OCI-LY7 (cell line): ENCODE measurements around the gene SOX13. TPM values are rescaled to one million over a fixed set of nuclear protein-coding genes. Genes with fewer than 3 reads are reported as not detected.

Source experiments
- BruUV-seq: library from RNA; stranded (reverse); fragments of 400-500 nt; replicated peaks from 2 replicates; lab custom pipeline; 2021; lab: Mats Ljungman, UMichigan
- CTCF ChIA-PET: fragments of 300-600 bp; sonication (Branson Sonifier 250); formaldehyde crosslinking; loops from one replicate; lab custom pipeline; 2022; ENCODE audit warnings: antibody characterized with exemption; ENCODE audit not compliant: unreplicated experiment; lab: Charles Lee
- POLR2A ChIA-PET: fragments of 300-600 bp; sonication (Branson Sonifier 250); formaldehyde crosslinking; loops from one replicate; lab custom pipeline; 2022; ENCODE audit warnings: antibody characterized with exemption; lab: Charles Lee
- DNase-seq: peaks from one replicate; pipeline ENCODE4 v3.0.0-alpha.2; 2015; ENCODE audit warnings: low spot score
- H2AFZ ChIP-seq: fragments of 200-600 bp; sonication (generic), shearing (Covaris generic); 2 replicates; pipeline ENCODE4 v1.6.1; 2014; ENCODE audit warnings: mild to moderate bottlenecking, antibody characterized with exemption, low read length, moderate library complexity
- H3K27ac ChIP-seq: fragments of 200-600 bp; sonication (generic); 2 replicates; pipeline ENCODE4 v1.5.1; 2014; ENCODE audit warnings: mixed run types, low read depth, mild to moderate bottlenecking, moderate library complexity, low read length, inconsistent platforms; ENCODE audit not compliant: poor library complexity, severe bottlenecking
- H3K36me3 ChIP-seq: fragments of 200-600 bp; sonication (generic); 2 replicates; pipeline ENCODE4 v1.6.1; 2014; ENCODE audit warnings: mild to moderate bottlenecking, antibody characterized with exemption, low read length, moderate library complexity, mixed read lengths; ENCODE audit not compliant: insufficient read depth
- H3K4me1 ChIP-seq: fragments of 200-600 bp; sonication (generic); 2 replicates; pipeline ENCODE4 v1.5.1; 2014; ENCODE audit warnings: mild to moderate bottlenecking, low read length; ENCODE audit not compliant: insufficient read depth, poor library complexity, severe bottlenecking
- H3K4me2 ChIP-seq: fragments of 200-600 bp; sonication (generic); 2 replicates; pipeline ENCODE4 v1.6.1; 2014; ENCODE audit warnings: mild to moderate bottlenecking, low read length
- H3K4me3 ChIP-seq: fragments of 200-600 bp; sonication (generic); 2 replicates; pipeline ENCODE4 v1.5.1; 2014; ENCODE audit warnings: mild to moderate bottlenecking, low read depth, low read length; ENCODE audit not compliant: poor library complexity, severe bottlenecking
- H3K79me2 ChIP-seq: fragments of 200-600 bp; sonication (generic); 2 replicates; pipeline ENCODE4 v1.6.1; 2016; ENCODE audit warnings: low read depth, mild to moderate bottlenecking, low read length, moderate library complexity, mixed read lengths; ENCODE audit not compliant: insufficient read depth
- H3K9me2 ChIP-seq: fragments of 200-600 bp; sonication (generic); 2 replicates; pipeline ENCODE4 v1.6.1; 2016; ENCODE audit warnings: mild to moderate bottlenecking, low read length, mixed read lengths; ENCODE audit not compliant: insufficient read depth
- H3K9me3 ChIP-seq: fragments of 200-600 bp; sonication (generic); 2 replicates; pipeline ENCODE4 v1.6.1; 2014; ENCODE audit warnings: mild to moderate bottlenecking, mixed run types, low read length, mixed read lengths
- H4K20me1 ChIP-seq: fragments of 200-600 bp; sonication (generic); 2 replicates; pipeline ENCODE4 v1.6.1; 2014; ENCODE audit warnings: mild to moderate bottlenecking, antibody characterized with exemption, low read length, moderate library complexity, mixed read lengths; ENCODE audit not compliant: insufficient read depth
- CTCF ChIP-seq: fragments of 200-600 bp; sonication (generic); conservative IDR thresholded peaks from 2 replicates; pipeline ENCODE4 v1.5.1; 2014; ENCODE audit warnings: mild to moderate bottlenecking, antibody characterized with exemption, low read length, moderate library complexity, mixed read lengths
- EZH2phosphoT487 ChIP-seq: fragments of 200-600 bp; sonication (generic); IDR thresholded peaks from 2 replicates; pipeline ENCODE4 v1.6.1; 2018; ENCODE audit warnings: low read depth, borderline replicate concordance, mild to moderate bottlenecking, mixed run types, antibody characterized with exemption, low read length, moderate library complexity, mixed read lengths
- intact Hi-C: fragments of 100-400 bp; cut with micrococcal nuclease; formaldehyde crosslinking; loops from one replicate; pipeline ENCODE4 v1.10.0; 2022; ENCODE audit not compliant: unreplicated experiment
- total RNA-seq, 2 experiments: library from RNA; depleted of rRNA in 1 of 2; stranded (reverse); fragments of >200 nt in 1 of 2; shearing (Covaris generic) in 1 of 2; gene quantifications; 2 replicates each; pipeline ENCODE4 v1.2.3, GENCODE V29; 2014 to 2022

Gene SOX13
- total RNA-seq, 2 experiments from 2014 or later, result 0.27 TPM; not detected in 1

GRCh38 chr1:204113896-204114295 lies 41.0 kb downstream of the SOX13 start:
- CTCF ChIA-PET, result no interaction called here
- no peaks in the 10 kb centered on the region for H3K9me2 ChIP-seq
- no peaks in the 10 kb centered on the region for H4K20me1 ChIP-seq
- no peak for DNase-seq
- no peak overlapping the region for H3K27ac ChIP-seq
- POLR2A ChIA-PET, result no interaction called here
- intact Hi-C loops, result no loop called here
- H3K9me3 ChIP-seq, result no peaks in the 10 kb centered on the region
- TF ChIP-seq EZH2phosphoT487 (no peak), CTCF (no peak)
- H2AFZ ChIP-seq, result no peak overlapping the region
- H3K79me2 ChIP-seq, result no peaks in the 10 kb centered on the region
- no TSS peak for BruUV-seq
- H3K4me2 ChIP-seq, result no peak overlapping the region
- H3K4me1 ChIP-seq, result peaks cover 9% of the 10 kb centered on the region
- H3K36me3 ChIP-seq, result no peaks in the 10 kb centered on the region
- H3K4me3 ChIP-seq, result no peak overlapping the region

GRCh38 chr1:204114606-204115005 lies 41.7 kb downstream of the SOX13 start:
- no peak overlapping the region for H3K4me3 ChIP-seq
- ChIA-PET POLR2A (no interaction called here), CTCF (no interaction called here)
- no peaks in the 10 kb centered on the region for H3K79me2 ChIP-seq
- H4K20me1 ChIP-seq, result no peaks in the 10 kb centered on the region
- DNase-seq, result no peak
- no peaks in the 10 kb centered on the region for H3K9me2 ChIP-seq
- intact Hi-C loops, result no loop called here
- no peaks in the 10 kb centered on the region for H3K9me3 ChIP-seq
- H3K4me2 ChIP-seq, result no peak overlapping the region
- no peaks in the 10 kb centered on the region for H3K36me3 ChIP-seq
- H3K27ac ChIP-seq, result no peak overlapping the region
- BruUV-seq, result no TSS peak
- H3K4me1 ChIP-seq, result peaks cover 9% of the 10 kb centered on the region
- TF ChIP-seq EZH2phosphoT487, result no peak
- no peak for TF ChIP-seq CTCF
- H2AFZ ChIP-seq, result no peak overlapping the region

GRCh38 chr1:204115116-204115515 lies 42.2 kb downstream of the SOX13 start:
- BruUV-seq, result no TSS peak
- ChIA-PET CTCF (interaction anchor here (0.7 kb wide), 1 partner anchor 14 kb away, joined by 3 read pairs; no protein-coding TSS in a partner anchor), POLR2A (interaction anchor here (0.6 to 0.7 kb wide), 8 partner anchors 10 to 632 kb away, joined by 4 to 8 read pairs (median 5); no protein-coding TSS in a partner anchor)
- H4K20me1 ChIP-seq, result no peaks in the 10 kb centered on the region
- no peak for TF ChIP-seq EZH2phosphoT487
- no peak for TF ChIP-seq CTCF
- H3K27ac ChIP-seq, result no peak overlapping the region
- H3K4me1 ChIP-seq, result peaks cover 9% of the 10 kb centered on the region
- H3K36me3 ChIP-seq, result no peaks in the 10 kb centered on the region
- H3K9me2 ChIP-seq, result no peaks in the 10 kb centered on the region
- intact Hi-C loops, result no loop called here
- no peaks in the 10 kb centered on the region for H3K9me3 ChIP-seq
- no peak for DNase-seq
- H3K79me2 ChIP-seq, result no peaks in the 10 kb centered on the region
- no peak overlapping the region for H2AFZ ChIP-seq
- H3K4me2 ChIP-seq, result no peak overlapping the region
- H3K4me3 ChIP-seq, result no peak overlapping the region
